ENCODE results near the gene CLN6. TPM values are rescaled to one million over a fixed set of nuclear protein-coding genes. Genes with fewer than 3 reads are reported as not detected.
"Not testable (repeated sequence)": the region's sequence is repeated elsewhere in the genome, so short reads cannot be mapped to it uniquely, and the experiment has no call there.

CLN6 gene
- total RNA-seq, 1 experiment from 2014 or later, result 32.5 TPM

DNA sequence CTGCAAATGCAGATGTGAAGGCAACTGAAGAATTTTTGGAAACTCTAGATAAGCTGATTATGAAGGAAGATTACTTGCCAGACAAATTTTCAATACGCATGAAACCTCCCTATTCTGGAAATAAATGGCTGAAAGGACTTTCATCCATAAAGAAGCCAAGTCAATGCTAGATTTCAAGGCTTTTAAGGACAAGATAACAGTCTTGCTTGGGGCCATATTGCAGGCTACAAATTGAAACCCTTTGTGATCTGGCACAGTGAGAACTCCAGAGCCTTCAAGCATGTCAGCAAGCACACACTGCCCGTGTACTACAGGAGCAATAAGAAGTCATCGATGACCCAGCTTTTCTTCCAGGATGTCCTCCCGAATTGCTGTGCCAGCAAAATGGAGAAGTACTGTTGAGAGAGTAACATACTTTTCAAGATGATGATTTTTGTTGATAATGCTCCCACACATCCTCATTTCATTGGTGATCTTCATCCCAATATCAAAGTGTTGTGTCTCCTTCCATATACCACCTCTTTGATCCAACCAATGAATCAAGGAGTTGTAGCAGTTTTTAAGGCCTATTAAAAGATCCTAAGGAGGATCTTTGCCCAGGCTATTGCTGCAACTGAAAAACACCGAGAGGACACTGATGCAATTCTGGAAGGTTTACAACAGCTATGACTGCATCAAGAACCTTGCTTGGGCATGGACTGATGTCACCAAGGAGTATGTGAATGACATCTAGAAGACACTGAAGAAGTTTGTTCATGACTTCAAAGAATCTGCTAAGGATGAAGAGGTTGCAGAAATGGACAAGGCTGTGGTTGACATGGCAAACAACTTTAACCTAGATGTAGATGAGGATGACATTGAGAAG is 44.7 kb downstream of the CLN6 start:
- no peak for DNase-seq
- no peak overlapping the region for H3K4me3 ChIP-seq (ENCODE audit: insufficient read depth, low read depth, low read length)
- H3K36me3 ChIP-seq (replicated peaks; ENCODE audit: control insufficient read depth, insufficient read depth, low read length), result peaks cover 10% of the 10 kb centered on the region
- no peaks in the 10 kb centered on the region for H3K27me3 ChIP-seq (ENCODE audit: control insufficient read depth, insufficient read depth, low read length)

DNA sequence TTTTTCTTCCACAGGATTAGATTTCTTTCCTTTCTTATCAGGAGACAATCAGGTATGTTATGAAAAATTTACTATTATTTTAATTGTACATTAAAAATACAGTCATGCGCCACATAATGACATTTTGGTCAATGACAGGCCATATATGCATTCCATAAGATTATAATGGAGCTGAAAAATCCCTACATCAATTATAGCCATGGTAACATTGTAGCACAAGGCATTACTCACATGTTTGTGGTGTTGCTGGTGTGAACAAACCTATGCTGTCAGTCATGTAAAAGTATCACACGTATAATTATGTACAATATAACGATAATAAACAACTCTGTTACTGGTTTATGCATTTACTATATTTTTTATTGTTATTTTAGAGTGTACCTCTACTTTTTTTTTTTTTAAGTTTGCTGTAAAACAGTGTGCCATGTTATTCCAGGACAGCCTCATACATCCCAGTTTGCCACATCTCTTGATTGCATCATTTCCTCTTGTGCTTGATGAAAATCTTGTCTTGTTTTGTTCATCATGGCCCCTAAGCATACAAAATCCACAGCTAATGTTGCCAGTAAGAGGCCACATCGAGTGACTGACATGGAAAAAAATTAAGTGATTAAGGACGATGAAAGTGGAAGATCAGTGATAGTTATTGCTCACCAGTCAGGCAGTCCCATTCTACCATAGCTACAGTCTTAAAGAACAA is 45.8 kb downstream of the CLN6 start:
- Histone ChIP-seq H3K4me3 (ENCODE audit: insufficient read depth, low read depth, low read length) (no peak overlapping the region), H3K27me3 (ENCODE audit: control insufficient read depth, insufficient read depth, low read length) (no peaks in the 10 kb centered on the region), H3K36me3 (replicated peaks; ENCODE audit: control insufficient read depth, insufficient read depth, low read length) (peaks cover 10% of the 10 kb centered on the region)
- DNase-seq, result no peak

GRCh38 chr15:68177742-68178141 is 51.8 kb downstream of the CLN6 start:
- Histone ChIP-seq H3K36me3 (replicated peaks; ENCODE audit: control insufficient read depth, insufficient read depth, low read length) (peaks cover 5% of the 10 kb centered on the region), H3K27me3 (ENCODE audit: control insufficient read depth, insufficient read depth, low read length) (no peaks in the 10 kb centered on the region), H3K4me3 (ENCODE audit: insufficient read depth, low read depth, low read length) (no peak overlapping the region)
- DNase-seq, result no peak

DNA sequence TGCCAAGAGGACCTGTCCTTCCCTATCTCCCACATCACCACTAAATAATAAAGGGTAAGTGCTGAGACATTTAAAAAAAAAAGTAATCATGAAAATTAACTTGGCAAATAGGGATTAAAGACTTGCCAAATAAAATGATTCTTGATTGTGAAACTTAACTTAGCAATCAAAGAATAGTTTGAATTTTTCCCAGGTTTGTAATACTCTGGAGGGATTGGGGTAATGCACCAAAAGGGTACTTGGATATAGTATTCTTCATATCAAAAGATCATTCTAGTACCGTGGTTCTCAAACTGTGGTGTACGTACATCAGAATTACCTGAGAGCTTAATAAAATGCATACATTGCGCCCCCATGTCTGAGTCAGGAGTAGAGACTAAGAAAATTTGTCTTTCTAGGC is 52.9 kb downstream of the CLN6 start:
- Histone ChIP-seq H3K4me3 (ENCODE audit: insufficient read depth, low read depth, low read length) (no peak overlapping the region), H3K27me3 (ENCODE audit: control insufficient read depth, insufficient read depth, low read length) (no peaks in the 10 kb centered on the region), H3K36me3 (replicated peaks; ENCODE audit: control insufficient read depth, insufficient read depth, low read length) (peaks cover 4% of the 10 kb centered on the region)
- no peak for DNase-seq

GRCh38 chr15:68175526-68175925 is 54.0 kb downstream of the CLN6 start:
- Histone ChIP-seq H3K36me3 (replicated peaks; ENCODE audit: control insufficient read depth, insufficient read depth, low read length) (peaks cover 2% of the 10 kb centered on the region), H3K4me3 (ENCODE audit: insufficient read depth, low read depth, low read length) (no peak overlapping the region), H3K27me3 (ENCODE audit: control insufficient read depth, insufficient read depth, low read length) (no peaks in the 10 kb centered on the region)
- DNase-seq, result no peak

GRCh38 chr15:68173119-68173518 is 56.4 kb downstream of the CLN6 start:
- Histone ChIP-seq H3K4me3 (ENCODE audit: insufficient read depth, low read depth, low read length) (no peak overlapping the region), H3K27me3 (ENCODE audit: control insufficient read depth, insufficient read depth, low read length) (no peaks in the 10 kb centered on the region), H3K36me3 (replicated peaks; ENCODE audit: control insufficient read depth, insufficient read depth, low read length) (peaks cover 2% of the 10 kb centered on the region)
- no peak for DNase-seq

- not testable (repeated sequence) for DNase-seq; H3K36me3 ChIP-seq (replicated peaks; ENCODE audit: control insufficient read depth, insufficient read depth, low read length); H3K27me3 ChIP-seq (ENCODE audit: control insufficient read depth, insufficient read depth, low read length); H3K4me3 ChIP-seq (ENCODE audit: insufficient read depth, low read depth, low read length)
Observed at GRCh38 chr15:68172037-68172436, 57.5 kb downstream of the CLN6 start.

DNA sequence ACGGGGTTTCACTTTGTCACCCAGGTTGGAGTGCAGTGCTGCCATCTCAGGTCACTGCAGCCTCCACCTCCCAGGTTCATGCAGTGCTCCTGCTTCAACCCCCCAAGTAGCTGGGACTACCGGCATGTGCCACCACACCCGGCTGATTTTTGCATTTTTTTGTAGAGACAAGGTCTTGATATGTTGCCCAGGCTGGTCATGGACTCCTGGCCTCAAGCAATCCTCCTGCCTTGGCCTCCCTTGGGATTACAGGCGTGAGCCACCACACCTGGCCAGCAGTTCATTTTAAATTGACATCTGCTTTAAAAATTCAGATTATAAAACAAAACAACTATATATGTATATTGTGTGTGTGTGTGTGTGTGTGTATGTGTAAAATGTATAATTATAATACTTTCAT is 62.7 kb downstream of the CLN6 start:
- H3K36me3 ChIP-seq (replicated peaks; ENCODE audit: control insufficient read depth, insufficient read depth, low read length), result no peaks in the 10 kb centered on the region
- no peak overlapping the region for H3K4me3 ChIP-seq (ENCODE audit: insufficient read depth, low read depth, low read length)
- no peaks in the 10 kb centered on the region for H3K27me3 ChIP-seq (ENCODE audit: control insufficient read depth, insufficient read depth, low read length)
- DNase-seq, result no peak

- DNase-seq, result no peak
- H3K4me3 ChIP-seq (ENCODE audit: insufficient read depth, low read depth, low read length), result no peak overlapping the region
Observed at GRCh38 chr15:68163191-68163590, 66.3 kb downstream of the CLN6 start.

DNA sequence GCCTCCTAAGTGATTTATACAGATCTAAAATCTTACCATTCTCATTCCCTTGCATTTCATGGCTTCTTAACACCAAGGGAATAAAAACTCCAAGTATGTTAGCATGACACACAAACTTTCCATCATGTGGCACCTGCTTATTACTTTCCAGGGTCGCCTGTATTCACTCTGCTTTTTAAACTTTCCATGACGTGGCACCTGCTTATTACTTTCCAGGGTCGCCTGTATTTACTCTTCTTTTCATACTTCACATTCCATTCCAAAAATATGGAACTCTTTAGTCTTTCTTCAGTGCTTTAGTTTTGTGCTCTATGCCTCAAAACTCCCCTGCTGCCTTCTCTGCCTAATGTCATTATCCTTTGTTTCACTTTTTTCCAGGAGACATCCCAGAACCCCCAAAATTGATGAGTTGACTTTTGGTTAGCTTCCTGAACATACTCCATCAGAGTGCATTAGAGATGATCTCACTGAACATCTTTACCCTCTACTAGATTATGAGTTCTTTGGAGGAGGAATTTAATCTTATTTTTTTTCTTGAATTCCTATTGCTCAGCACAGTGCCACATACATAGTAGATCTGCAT is 71.4 kb downstream of the CLN6 start:
- no peak for DNase-seq
- Histone ChIP-seq H3K36me3 (replicated peaks; ENCODE audit: control insufficient read depth, insufficient read depth, low read length) (no peaks in the 10 kb centered on the region; the same call in 1 of the 2 replicates), H3K4me3 (ENCODE audit: insufficient read depth, low read depth, low read length) (no peak overlapping the region), H3K27me3 (ENCODE audit: control insufficient read depth, insufficient read depth, low read length) (no peaks in the 10 kb centered on the region)

More at GRCh38 chr15:68163191-68163590, 66.3 kb downstream of the CLN6 start:
- Histone ChIP-seq H3K36me3 (replicated peaks; ENCODE audit: control insufficient read depth, insufficient read depth, low read length) (no peaks in the 10 kb centered on the region), H3K27me3 (ENCODE audit: control insufficient read depth, insufficient read depth, low read length) (no peaks in the 10 kb centered on the region)

DNA sequence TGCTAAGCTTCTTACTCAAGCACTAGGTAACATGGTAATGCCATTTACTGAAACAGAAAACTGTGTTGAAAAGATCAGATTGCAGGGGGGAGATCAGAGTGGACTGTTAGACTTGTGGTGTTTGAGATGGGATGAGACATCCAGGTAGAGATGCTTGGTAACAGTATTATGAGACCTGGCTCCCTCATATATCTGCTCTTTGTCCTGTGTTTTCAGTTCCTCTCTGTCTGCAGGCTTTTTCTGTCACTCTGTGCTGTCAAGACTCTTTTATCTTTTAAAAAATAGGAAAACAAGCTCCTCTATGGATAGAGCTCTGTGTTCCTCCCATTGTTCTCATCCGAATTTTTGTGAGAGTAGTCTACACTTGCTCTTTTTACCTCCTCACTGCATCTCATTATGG is 72.5 kb downstream of the CLN6 start:
- no peak overlapping the region for H3K4me3 ChIP-seq (ENCODE audit: insufficient read depth, low read depth, low read length)
- DNase-seq, result no peak
- H3K36me3 ChIP-seq (replicated peaks; ENCODE audit: control insufficient read depth, insufficient read depth, low read length), result no peaks in the 10 kb centered on the region; the same call in 1 of the 2 replicates
- no peaks in the 10 kb centered on the region for H3K27me3 ChIP-seq (ENCODE audit: control insufficient read depth, insufficient read depth, low read length)

Other genes starting within 250 kb of the CLN6 start
- 23.7 and 39.6 TPM in 2 replicates for gene PIAS1, start 175.4 kb downstream of the CLN6 start, total RNA-seq (2014; rRNA removed; shearing (Covaris generic))
- 5.6 and 7.4 TPM in 2 replicates for gene CALML4, start 24.4 kb downstream of the CLN6 start, total RNA-seq (2014; rRNA removed; shearing (Covaris generic))
- 78.4 and 91.7 TPM in 2 replicates for gene FEM1B, start 48.0 kb upstream of the CLN6 start, total RNA-seq (2014; rRNA removed; shearing (Covaris generic))
- 0.03 and 0.07 TPM in 2 replicates for gene ITGA11, start 202.4 kb upstream of the CLN6 start, total RNA-seq (2014; rRNA removed; shearing (Covaris generic))